Fibroblast of skin of right quadriceps (primary cell): Measurements from ENCODE around the gene MBD1.
"Not testable (repeated sequence)": the region's sequence is repeated elsewhere in the genome, so short reads cannot be mapped to it uniquely, and the experiment has no call there.

Source experiments
- DNase-seq: peaks from one replicate; pipeline ENCODE4 v3.0.0-alpha.2; 2013

The MBD1 gene

GRCh38 chr18:50281295-50281971 is at the start of gene MBD1:
Gene MBD1, minus strand, starts transcription at chr18:50281523. Its CDS starts 1,531 bp downstream, at chr18:50279992.
- DNase-seq = peak; percentile 98

- no peak for DNase-seq
Observed at GRCh38 chr18:50330176-50330575, 48.9 kb upstream of the MBD1 start.

GRCh38 chr18:50327983-50328382 is 46.7 kb upstream of the MBD1 start:
- DNase-seq = no peak

- no peak for DNase-seq
Observed at GRCh38 chr18:50320719-50321118, 39.4 kb upstream of the MBD1 start.

- DNase-seq = no peak
Observed at GRCh38 chr18:50315100-50315871, 34.0 kb upstream of the MBD1 start.

- no peak for DNase-seq
Observed at GRCh38 chr18:50313873-50314460, 32.6 kb upstream of the MBD1 start.

- no peak for DNase-seq
Observed at GRCh38 chr18:50313031-50313607, 31.8 kb upstream of the MBD1 start.

- DNase-seq = no peak
Observed at GRCh38 chr18:50312296-50313030, 31.1 kb upstream of the MBD1 start.

GRCh38 chr18:50311650-50312049 is 30.3 kb upstream of the MBD1 start:
- DNase-seq = no peak

- DNase-seq = no peak
Observed at GRCh38 chr18:50310080-50310479, 28.8 kb upstream of the MBD1 start.

GRCh38 chr18:50308851-50309250 is 27.5 kb upstream of the MBD1 start:
- DNase-seq = not testable (repeated sequence)

- DNase-seq = peak; percentile 85
Observed at GRCh38 chr18:50307738-50308470, 26.6 kb upstream of the MBD1 start.

- no peak for DNase-seq
Observed at GRCh38 chr18:50307400-50307737, 26.0 kb upstream of the MBD1 start.

- peak; percentile 44 for DNase-seq
Observed at GRCh38 chr18:50306944-50307343, 25.6 kb upstream of the MBD1 start.

- DNase-seq = no peak
Observed at GRCh38 chr18:50301074-50301473, 19.8 kb upstream of the MBD1 start.

GRCh38 chr18:50299626-50300388 is 18.5 kb upstream of the MBD1 start:
- DNase-seq = no peak

GRCh38 chr18:50298443-50299284 is 17.3 kb upstream of the MBD1 start:
- DNase-seq = no peak

GRCh38 chr18:50297621-50298442 is 16.5 kb upstream of the MBD1 start:
- peak; percentile 64 for DNase-seq

GRCh38 chr18:50293039-50293438 is 11.7 kb upstream of the MBD1 start:
- no peak for DNase-seq

- DNase-seq = no peak
Observed at GRCh38 chr18:50289108-50289443, 7.8 kb upstream of the MBD1 start.
